Measurements from ENCODE around the gene PSORS1C1.

Gene PSORS1C1

DNA sequence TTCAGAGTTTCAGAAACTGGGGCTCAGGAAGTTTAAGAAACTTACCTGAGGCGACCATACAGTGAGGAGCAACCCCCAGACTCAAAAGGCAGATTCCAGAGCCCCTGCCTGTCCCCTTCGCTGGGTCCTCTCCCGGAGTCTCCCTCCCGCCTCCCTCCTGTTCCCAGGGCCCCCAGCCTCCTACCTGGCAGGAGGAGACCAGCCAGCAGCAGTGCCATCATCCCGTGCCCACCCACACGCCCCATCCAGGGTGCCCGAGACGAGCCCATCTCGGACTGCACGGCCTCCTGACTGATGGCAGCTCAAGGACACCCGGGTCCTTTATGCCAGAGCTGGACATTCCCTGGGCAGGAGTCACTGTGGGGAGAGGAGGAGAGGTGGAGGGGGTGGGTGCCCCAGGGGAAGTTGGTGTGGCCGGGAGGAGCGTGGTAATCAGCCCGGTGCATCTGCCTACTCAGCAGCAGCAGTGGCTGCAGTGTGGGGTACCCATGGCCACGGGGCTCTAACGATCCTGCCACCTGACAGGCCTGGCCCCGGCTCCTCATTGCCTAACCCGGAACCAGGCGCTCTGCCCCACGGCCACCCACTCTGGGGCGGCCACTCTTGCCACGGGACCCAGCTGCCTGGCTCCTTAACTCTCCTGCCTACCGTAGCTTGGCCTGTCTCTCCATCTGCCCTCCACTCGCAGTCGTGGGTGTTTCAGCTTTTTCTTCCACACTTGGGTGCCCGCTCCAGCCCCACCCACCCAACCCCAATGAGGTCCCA, 5.7 kb downstream of the PSORS1C1 start, which contains the start of gene CDSN:
TSS of gene CDSN (minus strand) at position 296 of the 765 bp plus-strand sequence. CDS start at position 269, 27 bp downstream.
- TF ChIP-seq, protein P1, sequence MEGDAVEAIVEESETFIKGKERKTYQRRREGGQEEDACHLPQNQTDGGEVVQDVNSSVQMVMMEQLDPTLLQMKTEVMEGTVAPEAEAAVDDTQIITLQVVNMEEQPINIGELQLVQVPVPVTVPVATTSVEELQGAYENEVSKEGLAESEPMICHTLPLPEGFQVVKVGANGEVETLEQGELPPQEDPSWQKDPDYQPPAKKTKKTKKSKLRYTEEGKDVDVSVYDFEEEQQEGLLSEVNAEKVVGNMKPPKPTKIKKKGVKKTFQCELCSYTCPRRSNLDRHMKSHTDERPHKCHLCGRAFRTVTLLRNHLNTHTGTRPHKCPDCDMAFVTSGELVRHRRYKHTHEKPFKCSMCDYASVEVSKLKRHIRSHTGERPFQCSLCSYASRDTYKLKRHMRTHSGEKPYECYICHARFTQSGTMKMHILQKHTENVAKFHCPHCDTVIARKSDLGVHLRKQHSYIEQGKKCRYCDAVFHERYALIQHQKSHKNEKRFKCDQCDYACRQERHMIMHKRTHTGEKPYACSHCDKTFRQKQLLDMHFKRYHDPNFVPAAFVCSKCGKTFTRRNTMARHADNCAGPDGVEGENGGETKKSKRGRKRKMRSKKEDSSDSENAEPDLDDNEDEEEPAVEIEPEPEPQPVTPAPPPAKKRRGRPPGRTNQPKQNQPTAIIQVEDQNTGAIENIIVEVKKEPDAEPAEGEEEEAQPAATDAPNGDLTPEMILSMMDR (IDR thresholded peaks at IDR 0.05; ENCODE audit: low read length, missing control alignments), result no peak
- no peak within 1 kb of the TSS for H3K4me3 ChIP-seq (replicated peaks; ENCODE audit: low read depth, low read length)
- DNase-seq (ENCODE audit: low read depth), result no peak

DNA sequence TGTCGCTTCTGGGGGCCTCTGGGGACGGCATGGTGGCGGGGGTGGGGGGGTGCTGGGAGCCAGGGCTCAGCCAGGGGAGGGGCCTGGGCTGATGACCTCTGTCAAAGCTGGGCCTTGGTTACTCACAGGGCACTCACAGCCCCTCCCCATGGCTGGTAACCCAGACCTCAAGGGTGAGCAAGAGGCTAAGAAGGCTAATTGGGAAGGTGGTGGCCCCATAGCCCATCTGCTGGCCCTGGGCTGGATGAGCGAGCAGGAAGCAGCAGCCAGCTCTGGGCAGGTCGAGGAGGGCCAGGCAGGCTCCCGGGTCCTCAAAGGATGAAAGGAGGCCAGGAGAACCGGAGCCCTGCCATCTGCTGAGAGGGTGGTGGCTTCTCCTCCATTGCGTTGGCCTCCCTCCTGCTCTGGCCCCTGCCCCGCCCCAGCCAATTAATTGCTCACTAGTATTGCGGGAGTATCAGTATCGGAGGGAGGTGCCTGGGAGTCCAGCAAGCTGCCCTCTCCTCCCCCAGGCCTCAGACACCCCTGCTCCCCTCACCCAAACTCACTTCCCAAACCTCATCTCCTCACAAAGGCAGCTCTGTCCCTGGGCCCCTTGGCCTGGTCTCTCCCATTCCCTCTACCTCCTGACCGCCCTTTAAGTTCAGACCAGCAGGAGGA, 6.7 kb downstream of the PSORS1C1 start:
- TF ChIP-seq, protein P1 (IDR thresholded peaks at IDR 0.05; ENCODE audit: low read length, missing control alignments), result no peak
- DNase-seq (ENCODE audit: low read depth), result no peak
- H3K4me3 ChIP-seq (replicated peaks; ENCODE audit: low read depth, low read length), result no peak overlapping the region

DNA sequence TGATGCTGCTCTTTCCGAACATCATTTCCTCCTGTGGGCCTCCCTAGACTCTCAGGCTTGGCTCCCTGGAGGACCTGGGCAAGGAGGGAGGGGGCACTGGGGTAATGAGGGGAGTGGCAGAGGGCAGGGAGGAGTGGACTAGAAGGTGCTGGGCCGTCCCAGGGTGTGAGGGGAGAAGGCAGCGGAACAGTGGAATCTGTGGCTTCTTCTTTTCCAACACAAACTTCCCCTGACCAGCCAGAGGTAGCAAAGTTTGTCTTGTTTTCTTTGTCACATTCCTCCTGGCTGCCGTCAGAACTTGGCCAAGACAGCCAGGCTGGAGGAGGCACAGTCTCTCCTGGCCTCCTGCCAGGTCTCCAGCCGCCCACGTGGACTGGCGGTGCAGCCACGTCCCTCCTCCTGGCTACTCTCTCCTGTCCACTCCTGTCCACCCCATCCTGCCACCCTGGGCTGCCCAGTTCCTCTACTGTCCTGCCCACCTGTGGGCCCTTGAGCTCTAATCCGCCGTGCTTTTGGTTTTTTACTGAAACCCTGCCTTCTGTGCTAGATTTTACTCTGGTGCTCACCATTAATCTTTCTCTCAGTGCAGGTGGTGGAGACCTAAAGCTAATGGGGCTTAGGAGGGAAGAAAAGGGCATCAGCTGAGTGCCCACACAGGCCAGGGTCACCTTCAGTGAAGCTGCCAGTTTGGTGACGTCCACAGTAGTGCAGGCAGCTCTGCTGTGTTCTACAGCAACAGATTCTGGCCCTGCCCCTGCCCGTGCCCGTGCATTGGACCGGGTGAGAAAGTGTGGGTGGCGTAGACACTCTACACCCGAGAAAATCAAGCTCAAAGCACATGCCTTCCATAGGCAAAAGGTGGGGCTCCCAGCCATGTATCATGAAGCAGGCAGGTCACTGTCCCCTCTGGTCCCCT, 8.4 kb downstream of the PSORS1C1 start:
- no peak overlapping the region for H3K4me3 ChIP-seq (replicated peaks; ENCODE audit: low read depth, low read length)
- TF ChIP-seq, protein P1 (IDR thresholded peaks at IDR 0.05; ENCODE audit: low read length, missing control alignments), result no peak
- peak; percentile 97 for DNase-seq (ENCODE audit: low read depth)

DNA sequence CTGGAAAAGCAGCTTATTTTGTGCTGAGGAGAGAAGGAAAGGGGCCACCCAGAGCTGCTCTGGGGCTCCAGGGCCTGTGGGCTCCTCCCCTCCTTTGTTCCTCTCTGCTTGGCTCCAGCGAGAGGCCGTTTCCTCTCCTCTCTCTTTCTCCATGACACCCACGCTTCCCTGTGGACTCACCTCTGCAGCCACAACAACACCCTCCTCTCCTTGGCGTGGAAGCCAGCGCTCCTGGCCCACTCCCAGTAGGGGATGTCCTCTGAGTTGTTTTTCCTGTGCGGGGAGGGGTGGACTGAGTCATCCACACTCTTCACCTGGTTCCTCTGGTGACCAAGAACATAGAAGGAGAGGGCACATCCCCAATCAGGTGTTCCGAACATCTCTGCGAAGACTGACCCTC, 10.6 kb downstream of the PSORS1C1 start:
- TF ChIP-seq, protein P1 (IDR thresholded peaks at IDR 0.05; ENCODE audit: low read length, missing control alignments), result no peak
- no peak overlapping the region for H3K4me3 ChIP-seq (replicated peaks; ENCODE audit: low read depth, low read length)

DNA sequence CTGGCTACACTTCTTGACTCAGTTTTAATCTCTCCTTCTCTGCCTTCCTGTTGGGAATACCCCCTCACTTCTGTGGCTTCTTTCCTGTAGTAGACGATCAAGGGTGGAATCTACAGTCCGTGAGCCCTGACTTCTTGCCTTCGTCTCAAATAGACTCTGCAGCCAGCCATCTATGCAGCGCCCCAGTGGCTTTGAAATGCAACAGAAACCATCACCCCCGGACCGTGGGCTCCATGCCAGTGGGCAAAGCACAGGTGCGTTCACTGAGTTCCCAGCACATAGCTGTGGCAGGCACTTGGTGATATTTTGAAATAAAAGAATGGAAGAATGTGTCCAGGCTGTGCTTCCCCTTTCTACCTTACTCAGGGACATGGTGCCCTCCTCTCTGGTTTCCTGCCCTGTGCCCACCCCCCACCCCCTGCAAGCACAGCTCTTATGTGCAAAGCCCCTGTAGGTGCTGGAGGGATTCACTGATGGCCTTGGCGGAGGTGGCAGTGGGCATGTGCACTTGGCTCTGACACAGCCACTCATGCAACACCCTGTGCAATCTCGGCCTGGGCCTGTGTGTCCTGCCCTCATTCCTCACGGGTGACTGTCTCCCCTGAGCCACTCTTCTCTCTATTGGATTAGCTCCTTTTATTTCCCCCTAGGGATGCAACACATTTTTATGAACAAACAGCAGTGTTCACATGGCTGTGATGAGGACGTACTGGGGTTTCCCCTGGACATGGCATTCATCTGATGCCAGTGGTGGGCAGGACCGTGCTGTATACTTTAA, 11.2 kb downstream of the PSORS1C1 start:
- H3K4me3 ChIP-seq (replicated peaks; ENCODE audit: low read depth, low read length), result no peak overlapping the region
- DNase-seq (ENCODE audit: low read depth), result peak; percentile 55
- TF ChIP-seq, protein P1 (IDR thresholded peaks at IDR 0.05; ENCODE audit: low read length, missing control alignments), result no peak

More for the DNA sequence above, 10.6 kb downstream of the PSORS1C1 start:
- DNase-seq (ENCODE audit: low read depth), result peak; percentile 86
